CD4-positive, alpha-beta memory T cell (primary cell): ENCODE data around the gene EXD3. TPM values are rescaled to one million over a fixed set of nuclear protein-coding genes. Genes with fewer than 3 reads are reported as not detected.

Experiments used
- CTCF ChIA-PET: fragments of 350-600 bp; sonication (Branson Sonifier 250); formaldehyde crosslinking; loops from one replicate; lab custom pipeline; 2021; ENCODE audit warnings: inconsistent platforms; ENCODE audit not compliant: partially characterized antibody; lab: Charles Lee
- POLR2A ChIA-PET: fragments of 350-600 bp; sonication (Branson Sonifier 250); formaldehyde crosslinking; loops from one replicate; lab custom pipeline; 2021; ENCODE audit not compliant: partially characterized antibody; lab: Charles Lee
- DNase-seq, 5 donors: peaks; one replicate each; pipeline versions ENCODE4 v3.0.0 to v3.0.0-alpha.2; 2020 to 2022; ENCODE audit warnings: mixed read lengths in 1 of 5
- H3K27ac ChIP-seq: one replicate; pipeline ENCODE4 v1.7.0; 2013; ENCODE audit warnings: low read depth, low read length
- H3K27me3 ChIP-seq: 2 replicates; pipeline ENCODE4 v1.7.0; 2013; ENCODE audit warnings: mild to moderate bottlenecking, low read length, moderate library complexity; ENCODE audit not compliant: insufficient read depth
- H3K36me3 ChIP-seq: 2 replicates; pipeline ENCODE4 v1.7.0; 2013; ENCODE audit warnings: mild to moderate bottlenecking, low read length, moderate library complexity; ENCODE audit not compliant: insufficient read depth
- H3K4me1 ChIP-seq: 2 replicates; pipeline ENCODE4 v1.7.0; 2013; ENCODE audit warnings: mild to moderate bottlenecking, low read length, moderate library complexity; ENCODE audit not compliant: insufficient read depth
- H3K4me3 ChIP-seq, 2 donors: one replicate each; pipeline ENCODE4 v1.7.0; 2013; ENCODE audit warnings: low read length in 2 of 2, mild to moderate bottlenecking in 1 of 2
- H3K9me3 ChIP-seq, 2 donors: one replicate each; pipeline ENCODE4 v1.7.0; 2013; ENCODE audit warnings: low read length in 2 of 2, control low read depth in 1 of 2; ENCODE audit not compliant: control insufficient read depth in 1 of 2
- H3K27ac Mint-ChIP-seq, 7 donors: one replicate each; pipeline ENCODE4 v1.8.0; 2020 to 2021; ENCODE audit warnings: mixed read lengths in 7 of 7, mild to moderate bottlenecking in 6 of 7, inconsistent platforms in 3 of 7, moderate library complexity in 3 of 7
- H3K27me3 Mint-ChIP-seq, 2 donors: one replicate each; pipeline ENCODE4 v1.8.0; 2020 to 2021; ENCODE audit warnings: mixed read lengths in 2 of 2
- H3K36me3 Mint-ChIP-seq, 2 donors: one replicate each; pipeline ENCODE4 v1.8.0; 2020 to 2021; ENCODE audit warnings: mixed read lengths in 2 of 2, inconsistent platforms in 1 of 2, mild to moderate bottlenecking in 1 of 2
- H3K4me1 Mint-ChIP-seq, 4 donors: one replicate each; pipeline ENCODE4 v1.8.0; 2020 to 2021; ENCODE audit warnings: mixed read lengths in 4 of 4, mild to moderate bottlenecking in 1 of 4
- H3K4me3 Mint-ChIP-seq, 8 donors: one replicate each; pipeline ENCODE4 v1.8.0; 2020 to 2021; ENCODE audit warnings: mixed read lengths in 8 of 8, mild to moderate bottlenecking in 7 of 8, moderate library complexity in 6 of 8, inconsistent platforms in 3 of 8
- H3K9me3 Mint-ChIP-seq, 8 donors: one replicate each; pipeline ENCODE4 v1.8.0; 2020 to 2021; ENCODE audit warnings: mixed read lengths in 8 of 8, mild to moderate bottlenecking in 5 of 8, inconsistent platforms in 3 of 8, moderate library complexity in 1 of 8
- intact Hi-C: fragments of 100-400 bp; cut with micrococcal nuclease; formaldehyde crosslinking; loops from one replicate; pipeline ENCODE4 v1.15.1; 2023
- polyA plus RNA-seq, 2 donors: library from polyadenylated mRNA; unstranded; fragments of 300-500 nt; fragmentation: Illumina TruSeq; gene quantifications; one replicate each; pipeline ENCODE4 v1.2.3, GENCODE V29; 2021
- total RNA-seq, 2 experiments: library from RNA; stranded (reverse); gene quantifications; one replicate each; pipeline ENCODE4 v1.2.3, GENCODE V29; 2021

Gene EXD3
- total and polyA plus RNA-seq, 4 experiments from 2014 or later: 2.5 to 21.9 (median 14.2) TPM

DNA sequence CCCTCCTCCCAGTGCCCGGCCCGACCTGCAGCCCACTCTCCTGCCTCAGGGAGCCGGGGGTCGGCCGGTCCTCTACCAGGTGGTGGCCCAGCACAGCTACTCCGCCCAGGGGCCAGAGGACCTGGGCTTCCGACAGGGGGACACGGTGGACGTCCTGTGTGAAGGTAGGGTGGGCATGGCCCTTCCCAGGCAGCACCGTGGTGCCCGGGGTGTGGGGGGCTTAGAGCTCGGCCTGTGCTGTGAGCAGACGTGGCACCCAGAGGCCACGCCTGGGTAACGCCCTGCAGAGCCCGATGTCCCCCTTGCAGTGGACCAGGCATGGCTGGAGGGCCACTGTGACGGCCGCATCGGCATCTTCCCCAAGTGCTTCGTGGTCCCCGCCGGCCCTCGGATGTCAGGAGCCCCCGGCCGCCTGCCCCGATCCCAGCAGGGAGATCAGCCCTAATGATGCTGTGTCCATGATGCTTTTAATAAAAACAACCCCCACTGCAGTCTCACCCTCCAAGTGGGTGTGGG lies 11.0 kb upstream of the EXD3 start:
- H3K27me3 Mint-ChIP-seq: no peaks in the 10 kb centered on the region
- intact Hi-C loops: no loop called here
- no peak overlapping the region for H3K27ac Mint-ChIP-seq
- DNase-seq: no peak
- ChIA-PET CTCF (no interaction called here), POLR2A (interaction anchor here (1.6 kb wide), 1 partner anchor 11 kb away, joined by 7 read pairs; the partner anchor contains the start of genes EXD3 and NOXA1)
- no peaks in the 10 kb centered on the region for H3K9me3 Mint-ChIP-seq
- Histone ChIP-seq H3K27ac (no peak overlapping the region), H3K36me3 (no peaks in the 10 kb centered on the region), H3K4me1 (no peaks in the 10 kb centered on the region), H3K4me3 (no peak overlapping the region), H3K9me3 (no peaks in the 10 kb centered on the region), H3K27me3 (no peaks in the 10 kb centered on the region)
- no peak overlapping the region for H3K4me3 Mint-ChIP-seq
- no peaks in the 10 kb centered on the region for H3K36me3 Mint-ChIP-seq
- H3K4me1 Mint-ChIP-seq: no peaks in the 10 kb centered on the region

DNA sequence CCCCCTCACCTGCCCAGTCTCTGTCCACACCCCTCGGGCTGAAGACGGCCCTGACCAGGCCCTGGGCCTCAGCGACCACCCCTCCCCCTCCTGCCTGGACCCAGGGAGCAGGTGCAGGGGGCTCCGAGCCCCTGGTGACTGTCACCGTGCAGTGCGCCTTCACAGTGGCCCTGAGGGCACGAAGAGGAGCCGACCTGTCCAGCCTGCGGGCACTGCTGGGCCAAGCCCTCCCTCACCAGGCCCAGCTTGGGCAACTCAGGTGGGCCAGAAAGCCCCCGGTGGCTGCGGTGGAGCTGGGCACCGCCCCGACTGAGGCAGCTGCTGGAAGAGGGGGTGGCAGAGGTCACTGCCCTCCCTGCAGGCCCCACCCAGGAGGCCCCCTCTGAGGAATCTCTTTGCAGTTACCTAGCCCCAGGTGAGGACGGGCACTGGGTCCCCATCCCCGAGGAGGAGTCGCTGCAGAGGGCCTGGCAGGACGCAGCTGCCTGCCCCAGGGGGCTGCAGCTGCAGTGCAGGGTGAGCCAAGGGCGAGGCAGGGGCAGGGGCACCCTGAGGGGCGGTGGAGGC lies 10.5 kb upstream of the EXD3 start:
- Mint-ChIP-seq H3K36me3 (no peaks in the 10 kb centered on the region), H3K4me1 (no peaks in the 10 kb centered on the region), H3K27ac (no peak overlapping the region), H3K9me3 (no peaks in the 10 kb centered on the region), H3K27me3 (no peaks in the 10 kb centered on the region), H3K4me3 (no peak overlapping the region)
- ChIA-PET CTCF (no interaction called here), POLR2A (interaction anchor here (1.6 kb wide), 1 partner anchor 11 kb away, joined by 7 read pairs; the partner anchor contains the start of genes EXD3 and NOXA1)
- intact Hi-C loops: no loop called here
- Histone ChIP-seq H3K9me3 (no peaks in the 10 kb centered on the region), H3K27me3 (no peaks in the 10 kb centered on the region), H3K27ac (no peak overlapping the region), H3K4me1 (no peaks in the 10 kb centered on the region), H3K36me3 (no peaks in the 10 kb centered on the region), H3K4me3 (no peak overlapping the region)
- DNase-seq: no peak

DNA sequence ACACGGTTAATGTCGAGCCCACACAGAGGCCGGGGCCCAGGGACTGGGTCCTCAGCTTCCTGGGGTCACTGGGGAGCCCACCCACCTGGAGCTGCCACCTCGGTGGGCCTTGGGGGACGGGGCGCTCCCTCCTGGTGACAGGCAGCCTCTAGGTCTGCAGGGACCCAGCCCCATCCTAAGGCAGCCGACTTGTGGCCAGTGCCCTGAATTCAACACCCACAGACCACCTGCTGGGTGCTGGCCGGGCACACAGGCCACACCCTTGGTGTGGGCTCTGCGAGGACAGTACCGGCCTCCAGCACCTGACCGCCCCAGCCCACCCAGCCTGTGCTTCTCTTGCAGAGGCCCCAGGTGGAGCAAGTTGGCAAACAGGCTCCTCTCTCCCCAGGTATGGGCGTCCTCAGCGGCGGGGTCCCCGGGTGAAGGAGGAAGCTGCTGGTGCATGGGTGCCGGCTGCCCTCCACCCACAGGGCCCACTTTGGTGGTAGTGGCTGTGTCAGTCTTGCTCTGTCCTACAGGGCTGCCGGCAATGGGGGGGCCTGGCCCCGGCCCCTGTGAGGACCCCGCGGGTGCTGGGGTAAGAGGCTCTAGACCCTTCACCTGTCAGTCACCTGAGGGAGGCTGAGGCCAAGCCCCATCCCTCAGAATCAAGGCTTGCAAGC lies 9.9 kb upstream of the EXD3 start:
- Mint-ChIP-seq H3K4me3 (no peak overlapping the region), H3K27me3 (no peaks in the 10 kb centered on the region), H3K4me1 (no peaks in the 10 kb centered on the region), H3K36me3 (no peaks in the 10 kb centered on the region), H3K27ac (no peak overlapping the region), H3K9me3 (no peaks in the 10 kb centered on the region)
- POLR2A ChIA-PET: interaction anchor here (1.6 kb wide), 1 partner anchor 10 kb away, joined by 7 read pairs; the partner anchor contains the start of genes EXD3 and NOXA1
- Histone ChIP-seq H3K27ac (no peak overlapping the region), H3K27me3 (no peaks in the 10 kb centered on the region), H3K9me3 (no peaks in the 10 kb centered on the region), H3K4me1 (no peaks in the 10 kb centered on the region), H3K4me3 (no peak overlapping the region), H3K36me3 (no peaks in the 10 kb centered on the region)
- DNase-seq: no peak
- intact Hi-C loops: no loop called here
- CTCF ChIA-PET: no interaction called here

DNA sequence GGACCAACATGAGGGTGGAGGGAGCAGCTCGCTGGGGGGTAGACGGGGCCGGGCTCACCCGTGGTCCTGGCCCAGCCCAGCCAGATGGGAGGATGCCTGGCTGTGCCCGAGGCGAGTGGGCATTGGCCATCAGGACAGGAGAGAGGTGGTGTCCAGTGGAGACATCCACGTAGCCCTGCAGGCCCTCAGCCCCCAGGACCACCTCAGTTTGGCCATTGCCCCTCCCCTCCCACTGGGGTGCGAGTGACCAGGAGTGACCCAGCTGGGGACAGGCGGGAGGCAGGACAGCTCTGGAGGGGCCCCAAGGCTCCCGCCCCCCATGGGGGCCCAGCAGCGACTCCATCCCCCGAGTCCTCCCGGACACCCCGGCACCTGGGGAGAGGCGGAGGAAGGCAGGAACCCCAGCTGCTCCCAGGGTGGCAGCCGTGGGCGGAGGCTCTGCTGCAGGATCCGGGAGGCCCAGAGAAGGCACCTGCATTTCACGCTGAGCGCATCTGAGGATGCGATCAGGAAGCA lies 8.5 kb upstream of the EXD3 start:
- Histone ChIP-seq H3K4me3 (no peak overlapping the region), H3K4me1 (no peaks in the 10 kb centered on the region), H3K27ac (no peak overlapping the region), H3K9me3 (no peaks in the 10 kb centered on the region), H3K27me3 (no peaks in the 10 kb centered on the region), H3K36me3 (no peaks in the 10 kb centered on the region)
- Mint-ChIP-seq H3K36me3 (no peaks in the 10 kb centered on the region), H3K9me3 (no peaks in the 10 kb centered on the region), H3K27ac (no peak overlapping the region), H3K27me3 (no peaks in the 10 kb centered on the region), H3K4me1 (no peaks in the 10 kb centered on the region), H3K4me3 (no peak overlapping the region)
- intact Hi-C loops: no loop called here
- ChIA-PET CTCF (interaction anchor here (1.0 kb wide), 1 partner anchor 12 kb away, joined by 4 read pairs; no protein-coding TSS in a partner anchor), POLR2A (no interaction called here)
- DNase-seq: peak in 1 of 5 donors; percentile 22

DNA sequence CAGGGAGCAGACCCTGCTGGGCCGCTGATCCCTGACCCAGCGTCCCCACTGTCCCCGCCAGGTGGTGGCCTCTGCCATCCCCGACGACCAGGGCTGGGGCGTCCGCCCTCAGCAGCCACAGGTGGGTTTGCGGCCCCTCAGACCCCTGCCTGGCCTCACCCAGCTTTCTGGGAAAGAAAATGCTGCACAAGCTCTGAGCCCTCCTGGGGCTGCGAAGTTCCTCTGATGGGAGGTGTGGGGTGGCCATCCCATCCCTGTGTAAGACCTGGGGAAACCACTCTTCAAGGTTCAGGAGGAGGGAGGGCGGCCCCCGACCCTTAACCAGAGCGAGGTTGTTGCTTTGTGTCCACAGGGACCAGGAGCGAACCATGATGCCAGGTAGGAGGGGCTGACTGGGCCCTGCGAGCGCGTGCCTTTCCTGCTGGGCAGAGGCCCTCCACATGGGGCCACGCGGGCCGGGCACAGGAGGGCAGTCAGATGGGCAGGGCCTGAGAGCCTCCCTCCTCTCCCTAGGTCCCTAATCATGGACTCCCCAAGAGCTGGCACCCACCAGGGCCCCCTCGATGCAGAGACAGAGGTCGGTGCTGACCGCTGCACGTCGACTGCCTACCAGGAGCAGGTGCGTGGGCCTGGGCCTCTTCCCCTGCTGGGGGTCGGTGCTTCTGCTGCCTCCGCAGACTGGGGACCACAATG lies 7.9 kb upstream of the EXD3 start:
- ChIA-PET POLR2A (no interaction called here), CTCF (interaction anchor here (1.7 kb wide), 1 partner anchor 13 kb away, joined by 5 read pairs; no protein-coding TSS in a partner anchor)
- Histone ChIP-seq H3K36me3 (no peaks in the 10 kb centered on the region), H3K4me1 (no peaks in the 10 kb centered on the region), H3K9me3 (no peaks in the 10 kb centered on the region), H3K27ac (no peak overlapping the region), H3K4me3 (no peak overlapping the region), H3K27me3 (no peaks in the 10 kb centered on the region)
- Mint-ChIP-seq H3K4me3 (no peak overlapping the region), H3K27me3 (no peaks in the 10 kb centered on the region), H3K36me3 (no peaks in the 10 kb centered on the region), H3K4me1 (no peaks in the 10 kb centered on the region), H3K9me3 (no peaks in the 10 kb centered on the region), H3K27ac (no peak overlapping the region)
- intact Hi-C loops: no loop called here
- DNase-seq: peak in 1 of 5 donors; percentile 12

DNA sequence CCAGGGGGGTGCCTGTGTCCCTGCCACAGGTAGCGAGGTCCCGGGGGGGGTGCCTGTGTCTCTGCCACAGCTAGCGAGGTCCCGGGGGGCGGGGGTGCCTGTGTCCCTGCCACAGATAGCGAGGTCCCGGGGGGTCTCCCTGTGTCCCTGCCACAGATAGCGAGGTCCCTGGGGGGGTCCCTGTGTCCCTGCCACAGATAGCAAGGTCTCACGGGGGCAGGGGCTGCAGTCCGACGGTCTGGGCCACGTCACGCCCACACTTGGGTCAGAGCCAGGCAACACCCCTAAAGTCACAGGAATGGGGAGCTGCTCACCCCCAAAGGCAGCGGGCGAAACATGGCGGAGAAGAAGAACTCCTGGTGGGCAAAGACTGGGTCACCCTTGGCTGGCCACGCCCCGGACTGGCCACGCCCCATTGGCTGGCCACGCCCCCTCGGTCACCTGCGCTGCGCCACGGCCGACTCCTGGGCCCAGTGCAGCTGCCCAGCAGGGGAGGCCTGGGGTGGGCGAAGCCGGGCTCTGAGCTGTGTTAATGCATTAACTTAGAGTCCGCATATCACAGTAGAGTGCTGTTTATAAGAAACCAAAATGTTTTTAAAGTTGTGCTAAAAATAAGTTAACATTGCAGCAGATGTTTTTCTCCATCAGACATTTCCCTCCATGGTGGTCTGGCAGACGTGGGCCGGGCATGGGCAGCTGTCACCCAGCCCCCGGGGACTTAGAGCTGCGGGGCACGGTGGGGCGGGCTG lies 7.2 kb upstream of the EXD3 start:
- Mint-ChIP-seq H3K4me1 (no peaks in the 10 kb centered on the region), H3K27me3 (no peaks in the 10 kb centered on the region), H3K4me3 (no peak overlapping the region), H3K36me3 (no peaks in the 10 kb centered on the region), H3K27ac (no peak overlapping the region), H3K9me3 (no peaks in the 10 kb centered on the region)
- intact Hi-C loops: loop anchor here (10.0 kb wide), 1 partner anchor 125 kb away; the partner anchor contains the start of genes MRPL41 and PNPLA7
- Histone ChIP-seq H3K36me3 (no peaks in the 10 kb centered on the region), H3K27me3 (no peaks in the 10 kb centered on the region), H3K27ac (no peak overlapping the region), H3K4me1 (no peaks in the 10 kb centered on the region), H3K4me3 (no peak overlapping the region), H3K9me3 (no peaks in the 10 kb centered on the region)
- POLR2A ChIA-PET: no interaction called here
- CTCF ChIA-PET: interaction anchor here (1.7 kb wide), 1 partner anchor 14 kb away, joined by 5 read pairs; no protein-coding TSS in a partner anchor
- no peak for DNase-seq
